H9 (cell line): ENCODE measurements around the gene EDNRB. TPM values are rescaled to one million over a fixed set of nuclear protein-coding genes. Genes with fewer than 3 reads are reported as not detected.

Experiments used
- DNase-seq: peaks from one replicate; pipeline ENCODE4 v3.0.0-alpha.2; 2017
- H2AFZ ChIP-seq: one replicate; pipeline ENCODE4 v1.6.1; 2013; ENCODE audit warnings: mild to moderate bottlenecking, low read length, control low read depth, moderate library complexity
- H2AK5ac ChIP-seq: 2 replicates; pipeline ENCODE4 v1.6.1; 2013; ENCODE audit warnings: low read length, control low read depth, mixed read lengths; ENCODE audit not compliant: insufficient read length
- H2BK120ac ChIP-seq: one replicate; pipeline ENCODE4 v1.6.1; 2013; ENCODE audit warnings: low read depth, mild to moderate bottlenecking, low read length, control low read depth, inconsistent platforms; ENCODE audit not compliant: poor library complexity, severe bottlenecking
- H2BK12ac ChIP-seq: 2 replicates; pipeline ENCODE4 v1.6.1; 2013; ENCODE audit warnings: low read length, control low read depth, mixed read lengths, low read depth; ENCODE audit not compliant: insufficient read length
- H2BK15ac ChIP-seq: 2 replicates; pipeline ENCODE4 v1.6.1; 2013; ENCODE audit warnings: low read depth, low read length, control low read depth
- H2BK20ac ChIP-seq: one replicate; pipeline ENCODE4 v1.6.1; 2013; ENCODE audit warnings: low read depth, mild to moderate bottlenecking, low read length, control low read depth, inconsistent platforms; ENCODE audit not compliant: poor library complexity, severe bottlenecking
- H2BK5ac ChIP-seq: 2 replicates; pipeline ENCODE4 v1.6.1; 2013; ENCODE audit warnings: low read length, control low read depth, mixed read lengths; ENCODE audit not compliant: insufficient read length
- H3K14ac ChIP-seq: 2 replicates; pipeline ENCODE4 v1.6.1; 2013; ENCODE audit warnings: low read length, control low read depth; ENCODE audit not compliant: insufficient read depth
- H3K18ac ChIP-seq: 2 replicates; pipeline ENCODE4 v1.6.1; 2013; ENCODE audit warnings: low read depth, mild to moderate bottlenecking, mixed read lengths, low read length, control low read depth; ENCODE audit not compliant: insufficient read length
- H3K23ac ChIP-seq: 2 replicates; pipeline ENCODE4 v1.6.1; 2013; ENCODE audit warnings: low read length, control low read depth, mixed read lengths, low read depth; ENCODE audit not compliant: insufficient read length
- H3K23me2 ChIP-seq: 2 replicates; pipeline ENCODE4 v1.6.1; 2013; ENCODE audit warnings: low read depth, mild to moderate bottlenecking, mixed read lengths, low read length, control low read depth; ENCODE audit not compliant: insufficient read length, poor library complexity, severe bottlenecking
- H3K27ac ChIP-seq: 2 replicates; pipeline ENCODE4 v1.5.1; 2013; ENCODE audit warnings: low read length, control low read depth, mixed read lengths, low read depth; ENCODE audit not compliant: insufficient read length
- H3K27me3 ChIP-seq: 2 replicates; pipeline ENCODE4 v1.6.1; 2013; ENCODE audit warnings: low read length, control low read depth, inconsistent platforms; ENCODE audit not compliant: insufficient read depth
- H3K4ac ChIP-seq: 2 replicates; pipeline ENCODE4 v1.6.1; 2013; ENCODE audit warnings: low read depth, mild to moderate bottlenecking, control low read depth, inconsistent platforms, low read length, moderate library complexity
- H3K4me1 ChIP-seq: 2 replicates; pipeline ENCODE4 v1.6.1; 2013; ENCODE audit warnings: low read length, control low read depth, inconsistent platforms; ENCODE audit not compliant: insufficient read depth
- H3K4me2 ChIP-seq: 2 replicates; pipeline ENCODE4 v1.6.1; 2013; ENCODE audit warnings: low read length, control low read depth, mixed read lengths; ENCODE audit not compliant: insufficient read length, insufficient read depth
- H3K56ac ChIP-seq: 2 replicates; pipeline ENCODE4 v1.6.1; 2013; ENCODE audit warnings: low read depth, mild to moderate bottlenecking, mixed read lengths, low read length, control low read depth; ENCODE audit not compliant: insufficient read length
- H3K79me1 ChIP-seq: 2 replicates; pipeline ENCODE4 v1.6.1; 2013; ENCODE audit warnings: low read depth, mild to moderate bottlenecking, moderate library complexity, low read length, control low read depth, inconsistent platforms; ENCODE audit not compliant: insufficient read depth, poor library complexity, severe bottlenecking
- H3K79me2 ChIP-seq: 2 replicates; pipeline ENCODE4 v1.6.1; 2013; ENCODE audit warnings: low read length, control low read depth, inconsistent platforms; ENCODE audit not compliant: insufficient read depth
- H3K9ac ChIP-seq: 2 replicates; pipeline ENCODE4 v1.6.1; 2013; ENCODE audit warnings: low read length, control low read depth, mixed read lengths; ENCODE audit not compliant: insufficient read length; ENCODE audit errors: extremely low read depth
- H3K9me3 ChIP-seq: one replicate; pipeline ENCODE4 v1.6.1; 2013; ENCODE audit warnings: low read depth, low read length, inconsistent platforms; ENCODE audit not compliant: control insufficient read depth
- H3T11ph ChIP-seq: one replicate; pipeline ENCODE4 v1.6.1; 2013; ENCODE audit warnings: mild to moderate bottlenecking, low read length, control low read depth, inconsistent platforms
- H4K20me1 ChIP-seq: one replicate; pipeline ENCODE4 v1.6.1; 2013; ENCODE audit not compliant: control insufficient read depth, insufficient read length, insufficient read depth
- H4K5ac ChIP-seq: 2 replicates; pipeline ENCODE4 v1.6.1; 2013; ENCODE audit warnings: low read depth, mild to moderate bottlenecking, mixed read lengths, low read length, control low read depth; ENCODE audit not compliant: insufficient read length
- H4K8ac ChIP-seq: replicated peaks from 2 replicates; pipeline ENCODE4 v1.6.1; 2013; ENCODE audit warnings: low read length, control low read depth, mixed read lengths, low read depth; ENCODE audit not compliant: insufficient read length
- H4K91ac ChIP-seq: 2 replicates; pipeline ENCODE4 v1.6.1; 2013; ENCODE audit warnings: low read depth, mild to moderate bottlenecking, moderate library complexity, mixed read lengths, low read length, control low read depth; ENCODE audit not compliant: insufficient read length
- H3K27ac Mint-ChIP-seq, 3 experiments: 2 replicates in 2 of 3; 3 replicates in 1 of 3; pipeline ENCODE4 v1.8.0; 2020 to 2021; ENCODE audit warnings: mixed read lengths in 3 of 3, mild to moderate bottlenecking in 1 of 3, moderate library complexity in 1 of 3
- H3K27me3 Mint-ChIP-seq: 2 replicates; pipeline ENCODE4 v1.8.0; 2021; ENCODE audit warnings: low read depth, mild to moderate bottlenecking, moderate library complexity, mixed read lengths
- H3K36me3 Mint-ChIP-seq, 3 experiments: 2 replicates in 2 of 3; 3 replicates in 1 of 3; pipeline ENCODE4 v1.8.0; 2020 to 2021; ENCODE audit warnings: low read depth in 3 of 3, mixed read lengths in 3 of 3; ENCODE audit not compliant: insufficient read depth in 1 of 3
- H3K4me1 Mint-ChIP-seq, 2 experiments: 2 replicates each; pipeline ENCODE4 v1.8.0; 2020; ENCODE audit warnings: mixed read lengths in 2 of 2
- H3K4me3 Mint-ChIP-seq, 2 experiments: 2 replicates in 1 of 2; 3 replicates in 1 of 2; pipeline ENCODE4 v1.8.0; 2020 to 2021; ENCODE audit warnings: mild to moderate bottlenecking in 2 of 2, mixed read lengths in 2 of 2, moderate library complexity in 1 of 2
- H3K9me3 Mint-ChIP-seq, 2 experiments: 2 replicates in 1 of 2; 3 replicates in 1 of 2; pipeline ENCODE4 v1.8.0; 2020; ENCODE audit warnings: mild to moderate bottlenecking in 2 of 2, mixed read lengths in 2 of 2, moderate library complexity in 1 of 2
- total RNA-seq: library from RNA; stranded (reverse); gene quantifications from 2 replicates; pipeline ENCODE4 v1.2.1, GENCODE V29; 2021
- TF ChIP-seq, protein P1 (sequence below): fragments of 200-600 bp; sonication (generic); conservative IDR thresholded peaks from 3 replicates; pipeline ENCODE4 v1.8.0; 2021; ENCODE audit warnings: antibody characterized with exemption, mild to moderate bottlenecking

The EDNRB gene
- total RNA-seq, 1 experiment from 2014 or later = 6.6 TPM

DNA sequence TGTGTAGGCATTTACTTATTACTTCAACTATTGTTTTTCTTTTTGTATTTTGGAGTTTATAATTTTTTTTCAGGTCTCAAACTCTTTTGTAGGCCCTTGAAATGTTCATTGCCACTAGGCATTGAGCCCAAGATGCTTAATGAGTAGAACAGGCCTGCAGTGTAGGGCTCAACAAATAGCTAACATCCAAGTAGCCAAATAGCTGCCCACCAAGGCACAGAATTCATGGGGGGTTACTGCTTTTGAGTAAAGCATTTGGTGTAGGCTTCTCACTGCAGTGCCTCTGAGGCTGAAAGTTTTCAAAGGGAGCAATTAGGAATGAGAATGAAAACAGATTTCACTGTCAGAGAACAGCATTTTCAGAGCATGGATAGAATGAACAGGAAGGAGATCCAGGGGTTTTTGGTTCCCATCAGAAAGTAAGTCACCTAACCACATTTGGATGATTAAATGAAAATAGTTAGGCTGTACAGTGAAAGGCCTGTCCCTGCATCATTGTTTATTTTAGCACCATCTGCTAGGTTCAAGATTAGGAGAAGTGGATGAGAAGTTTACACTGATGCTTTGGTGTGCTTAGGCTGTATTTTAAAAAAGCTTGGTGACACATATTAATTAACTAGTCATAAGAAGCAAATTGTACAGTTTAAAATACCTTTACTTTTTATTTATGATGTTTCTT, 61.0 kb downstream of the EDNRB start:
- H3K36me3 Mint-ChIP-seq = peaks cover 0 to 7% (median 3%) of the 10 kb centered on the region in 3 experiments; a peak in 3 of 7 replicates

More for the DNA sequence above, 61.0 kb downstream of the EDNRB start:
- H2BK15ac ChIP-seq = no peak overlapping the region
- H3K9me3 Mint-ChIP-seq = no peaks in the 10 kb centered on the region
- no peaks in the 10 kb centered on the region for H3K79me2 ChIP-seq
- H3K9ac ChIP-seq = no peak overlapping the region
- H3K9me3 ChIP-seq = no peaks in the 10 kb centered on the region
- no peaks in the 10 kb centered on the region for H4K20me1 ChIP-seq
- H3K23me2 ChIP-seq = no peaks in the 10 kb centered on the region
- no peak overlapping the region for H3K14ac ChIP-seq
- TF ChIP-seq, protein P1, sequence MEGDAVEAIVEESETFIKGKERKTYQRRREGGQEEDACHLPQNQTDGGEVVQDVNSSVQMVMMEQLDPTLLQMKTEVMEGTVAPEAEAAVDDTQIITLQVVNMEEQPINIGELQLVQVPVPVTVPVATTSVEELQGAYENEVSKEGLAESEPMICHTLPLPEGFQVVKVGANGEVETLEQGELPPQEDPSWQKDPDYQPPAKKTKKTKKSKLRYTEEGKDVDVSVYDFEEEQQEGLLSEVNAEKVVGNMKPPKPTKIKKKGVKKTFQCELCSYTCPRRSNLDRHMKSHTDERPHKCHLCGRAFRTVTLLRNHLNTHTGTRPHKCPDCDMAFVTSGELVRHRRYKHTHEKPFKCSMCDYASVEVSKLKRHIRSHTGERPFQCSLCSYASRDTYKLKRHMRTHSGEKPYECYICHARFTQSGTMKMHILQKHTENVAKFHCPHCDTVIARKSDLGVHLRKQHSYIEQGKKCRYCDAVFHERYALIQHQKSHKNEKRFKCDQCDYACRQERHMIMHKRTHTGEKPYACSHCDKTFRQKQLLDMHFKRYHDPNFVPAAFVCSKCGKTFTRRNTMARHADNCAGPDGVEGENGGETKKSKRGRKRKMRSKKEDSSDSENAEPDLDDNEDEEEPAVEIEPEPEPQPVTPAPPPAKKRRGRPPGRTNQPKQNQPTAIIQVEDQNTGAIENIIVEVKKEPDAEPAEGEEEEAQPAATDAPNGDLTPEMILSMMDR = no peak
- H2BK120ac ChIP-seq = no peak overlapping the region
- no peak overlapping the region for H2BK12ac ChIP-seq
- H3K27ac ChIP-seq = no peak overlapping the region
- no peaks in the 10 kb centered on the region for H3K79me1 ChIP-seq
- H2AK5ac ChIP-seq = no peak overlapping the region
- H3K27me3 Mint-ChIP-seq = peaks cover 4% of the 10 kb centered on the region; the same call in 1 of the 2 replicates
- no peak overlapping the region for H3K4ac ChIP-seq
- peak overlapping the region; percentile 14 to 87 (median 42); a peak in 2 of 7 replicates for H3K27ac Mint-ChIP-seq
- H4K5ac ChIP-seq = no peak overlapping the region
- no peak overlapping the region for H4K8ac ChIP-seq
- no peak overlapping the region for H3K18ac ChIP-seq
- H2AFZ ChIP-seq = peak overlapping the region; percentile 56
- H3K4me3 Mint-ChIP-seq = no peak overlapping the region
- no peaks in the 10 kb centered on the region for H3K27me3 ChIP-seq
- no peak overlapping the region for H4K91ac ChIP-seq
- peak overlapping the region; percentile 90 for H2BK20ac ChIP-seq
- H3K4me1 ChIP-seq = peaks cover 3% of the 10 kb centered on the region; the same call in 1 of the 2 replicates
- H2BK5ac ChIP-seq = peak overlapping the region; percentile 38
- no peak overlapping the region for H3K23ac ChIP-seq
- no peak for DNase-seq
- no peak overlapping the region for H3K56ac ChIP-seq
- H3T11ph ChIP-seq = no peak overlapping the region
- H3K4me2 ChIP-seq = no peak overlapping the region
- H3K4me1 Mint-ChIP-seq = peaks cover 44 to 50% of the 10 kb centered on the region in 2 experiments
